Esophagus muscularis mucosa (tissue), 4 donors: ENCODE results near the gene RASSF3. TPM values are rescaled to one million over a fixed set of nuclear protein-coding genes. Genes with fewer than 3 reads are reported as not detected.

ENCODE experiments used
- DNase-seq: peaks from one replicate; pipeline ENCODE4 v3.0.0-alpha.2; 2017; ENCODE audit errors: extremely low spot score
- H3K27ac ChIP-seq, 4 donors: fragments of 200-600 bp; sonication (generic); replicated peaks in 1 of 4; 1 replicate in 3 of 4; 2 replicates in 1 of 4; pipeline ENCODE4 v1.5.1; 2016 to 2019; ENCODE audit warnings: mild to moderate bottlenecking in 1 of 4
- H3K27me3 ChIP-seq, 4 donors: fragments of 200-600 bp; sonication (generic); one replicate each; pipeline versions ENCODE4 v1.5.1 to v1.6.0; 2016 to 2019
- H3K36me3 ChIP-seq, 4 donors: fragments of 200-600 bp; sonication (generic); one replicate each; pipeline ENCODE4 v1.5.1; 2016 to 2019
- H3K4me1 ChIP-seq, 4 donors: fragments of 200-600 bp; sonication (generic); one replicate each; pipeline ENCODE4 v1.5.1; 2016 to 2019
- H3K4me3 ChIP-seq, 4 donors: fragments of 200-600 bp; sonication (generic); 1 replicate in 2 of 4; 2 replicates in 2 of 4; pipeline ENCODE4 v1.5.1; 2016 to 2019; ENCODE audit warnings: mild to moderate bottlenecking in 4 of 4, moderate library complexity in 1 of 4
- H3K9me3 ChIP-seq, 4 donors: fragments of 200-600 bp; sonication (generic); 1 replicate in 3 of 4; 2 replicates in 1 of 4; pipeline ENCODE4 v1.5.1; 2016 to 2019
- EP300 ChIP-seq: sonication (generic); formaldehyde crosslinking; IDR thresholded peaks from one replicate; pipeline ENCODE4 v1.6.1; 2017; ENCODE audit warnings: antibody characterized with exemption
- POLR2A ChIP-seq: fragments of 450-650 bp; IDR thresholded peaks from one replicate; pipeline ENCODE4 v1.6.1; 2017; ENCODE audit warnings: antibody characterized with exemption, moderate library complexity, mild to moderate bottlenecking, low read depth
- POLR2AphosphoS5 ChIP-seq, 2 donors: sonication (generic); formaldehyde crosslinking; IDR thresholded peaks; one replicate each; pipeline ENCODE4 v1.6.1; 2017; ENCODE audit warnings: antibody characterized with exemption in 2 of 2
- WGBS: methylation state at CpG from one replicate; pipeline ENCODE4 v1.1.5; 2018; 5-methylcytosine and 5-hydroxymethylcytosine counted together
- intact Hi-C: fragments of 100-400 bp; cut with DNase I; formaldehyde crosslinking; loops from one replicate; pipeline ENCODE4 v1.15.1; 2023
- total RNA-seq, 4 donors: library from RNA; depleted of rRNA; stranded (reverse); fragments of >200 nt; gene quantifications; one replicate each; pipeline versions ENCODE4 v1.1.0 to v1.2.1, GENCODE V29; 2016
- TF ChIP-seq, protein P1 (sequence below), 3 experiments: fragments of 200-600 bp in 2 of 3; fragments of 450-650 bp in 1 of 3; sonication (generic) in 2 of 3; IDR thresholded peaks; one replicate each; pipeline ENCODE4 v1.5.1; 2017 to 2019; ENCODE audit warnings: antibody characterized with exemption in 3 of 3, mild to moderate bottlenecking in 2 of 3, moderate library complexity in 1 of 3

The RASSF3 gene
- total RNA-seq, 4 donors from 2014 or later = 124 to 299 (median 229) TPM

DNA sequence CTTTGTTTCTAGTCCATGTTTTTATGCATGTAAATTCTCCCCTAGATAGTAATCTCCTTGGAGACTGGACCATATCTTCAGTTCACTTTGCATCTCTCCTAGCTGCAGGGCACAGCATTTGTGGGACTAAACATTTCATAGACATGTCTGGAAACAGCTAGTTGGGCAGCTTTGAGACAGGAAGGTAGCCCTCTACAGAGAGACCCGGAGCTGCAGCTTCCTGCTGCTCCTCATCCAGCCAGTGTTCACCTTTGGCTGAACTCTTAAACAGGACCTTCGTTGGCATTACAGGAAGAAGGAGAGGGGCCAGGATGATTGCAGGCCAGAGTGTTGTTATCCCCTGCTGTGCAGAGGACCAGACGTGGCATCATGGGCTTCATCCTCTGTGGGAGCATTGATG lies 96.0 kb downstream of the RASSF3 start:
- Histone ChIP-seq H3K4me1 (peaks cover 3 to 16% (median 10%) of the 10 kb centered on the region in 4 donors), H3K9me3 (no peaks in the 10 kb centered on the region), H3K36me3 (no peaks in the 10 kb centered on the region), H3K27ac (no peak overlapping the region), H3K4me3 (no peak overlapping the region), H3K27me3 (no peaks in the 10 kb centered on the region)
- no peak for DNase-seq
- intact Hi-C loops = no loop called here
- TF ChIP-seq, protein P1, sequence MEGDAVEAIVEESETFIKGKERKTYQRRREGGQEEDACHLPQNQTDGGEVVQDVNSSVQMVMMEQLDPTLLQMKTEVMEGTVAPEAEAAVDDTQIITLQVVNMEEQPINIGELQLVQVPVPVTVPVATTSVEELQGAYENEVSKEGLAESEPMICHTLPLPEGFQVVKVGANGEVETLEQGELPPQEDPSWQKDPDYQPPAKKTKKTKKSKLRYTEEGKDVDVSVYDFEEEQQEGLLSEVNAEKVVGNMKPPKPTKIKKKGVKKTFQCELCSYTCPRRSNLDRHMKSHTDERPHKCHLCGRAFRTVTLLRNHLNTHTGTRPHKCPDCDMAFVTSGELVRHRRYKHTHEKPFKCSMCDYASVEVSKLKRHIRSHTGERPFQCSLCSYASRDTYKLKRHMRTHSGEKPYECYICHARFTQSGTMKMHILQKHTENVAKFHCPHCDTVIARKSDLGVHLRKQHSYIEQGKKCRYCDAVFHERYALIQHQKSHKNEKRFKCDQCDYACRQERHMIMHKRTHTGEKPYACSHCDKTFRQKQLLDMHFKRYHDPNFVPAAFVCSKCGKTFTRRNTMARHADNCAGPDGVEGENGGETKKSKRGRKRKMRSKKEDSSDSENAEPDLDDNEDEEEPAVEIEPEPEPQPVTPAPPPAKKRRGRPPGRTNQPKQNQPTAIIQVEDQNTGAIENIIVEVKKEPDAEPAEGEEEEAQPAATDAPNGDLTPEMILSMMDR (IDR thresholded peaks at IDR 0.05) = no peak
- TF ChIP-seq POLR2AphosphoS5 (IDR thresholded peaks at IDR 0.05) (no peak), EP300 (no peak), POLR2A (no peak)
- WGBS = 32% methylated on average over 3 of the region's 3 CpGs

DNA sequence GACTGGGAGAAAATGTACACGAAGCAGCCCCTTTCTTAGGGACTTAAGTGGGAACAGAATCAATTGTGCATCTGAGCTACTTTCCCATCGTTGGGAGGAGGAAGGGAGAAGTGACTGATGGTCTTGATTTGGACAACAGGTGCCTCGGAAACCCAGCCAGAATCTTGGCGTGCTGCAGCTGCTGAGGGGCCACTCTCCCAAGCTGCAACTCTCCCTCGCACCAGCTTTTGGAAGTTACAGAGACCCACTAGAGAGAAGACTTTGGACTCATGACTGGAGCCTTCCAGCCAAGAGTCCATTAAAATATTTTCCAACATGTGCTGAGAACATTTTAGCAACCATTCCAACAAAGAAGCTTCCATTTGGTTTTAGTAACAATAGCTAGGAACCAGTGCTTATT lies 96.6 kb downstream of the RASSF3 start:
- Histone ChIP-seq H3K27ac (no peak overlapping the region), H3K27me3 (no peaks in the 10 kb centered on the region), H3K36me3 (peaks cover 0 to under 1% (median 0%) of the 10 kb centered on the region in 4 donors), H3K4me3 (no peak overlapping the region), H3K4me1 (peaks cover 3 to 12% (median 10%) of the 10 kb centered on the region in 4 donors), H3K9me3 (no peaks in the 10 kb centered on the region)
- intact Hi-C loops = no loop called here
- DNase-seq = no peak
- TF ChIP-seq, protein P1 (IDR thresholded peaks at IDR 0.05) = no peak
- no peak for TF ChIP-seq POLR2A
- WGBS = 59% methylated on average over 5 of the region's 5 CpGs

DNA sequence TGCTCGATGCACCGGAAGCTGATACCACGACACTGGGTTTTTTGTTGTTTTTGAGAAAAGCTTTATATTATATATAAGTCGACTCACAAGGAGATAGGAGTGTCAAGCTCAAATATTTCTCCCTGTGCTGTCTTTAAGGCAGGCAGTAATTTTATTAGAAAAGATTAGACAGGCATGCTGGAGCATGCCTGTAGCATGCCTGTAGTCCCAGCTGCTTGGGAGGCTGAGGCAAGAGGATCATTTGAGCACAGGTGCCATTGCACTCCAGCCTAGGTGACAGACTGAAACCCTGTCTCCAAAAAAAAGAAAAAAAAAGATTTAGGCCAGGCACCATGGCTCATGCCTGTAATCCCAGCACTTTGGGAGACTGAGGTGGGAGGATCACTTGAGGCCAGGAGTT lies 97.1 kb downstream of the RASSF3 start:
- 77% methylated on average over 4 of the region's 4 CpGs for WGBS
- H3K36me3 ChIP-seq = peaks cover 0 to 6% (median under 1%) of the 10 kb centered on the region in 4 donors
- no peak for DNase-seq
- H3K4me3 ChIP-seq = no peak overlapping the region
- no peaks in the 10 kb centered on the region for H3K27me3 ChIP-seq
- no peak for TF ChIP-seq POLR2A
- TF ChIP-seq EP300 = no peak
- TF ChIP-seq, protein P1 (IDR thresholded peaks at IDR 0.05) = no peak
- no peak for TF ChIP-seq POLR2AphosphoS5 (IDR thresholded peaks at IDR 0.05)
- H3K27ac ChIP-seq = no peak overlapping the region
- no peaks in the 10 kb centered on the region for H3K9me3 ChIP-seq
- intact Hi-C loops = no loop called here
- peaks cover 3 to 12% (median 10%) of the 10 kb centered on the region in 4 donors for H3K4me1 ChIP-seq

DNA sequence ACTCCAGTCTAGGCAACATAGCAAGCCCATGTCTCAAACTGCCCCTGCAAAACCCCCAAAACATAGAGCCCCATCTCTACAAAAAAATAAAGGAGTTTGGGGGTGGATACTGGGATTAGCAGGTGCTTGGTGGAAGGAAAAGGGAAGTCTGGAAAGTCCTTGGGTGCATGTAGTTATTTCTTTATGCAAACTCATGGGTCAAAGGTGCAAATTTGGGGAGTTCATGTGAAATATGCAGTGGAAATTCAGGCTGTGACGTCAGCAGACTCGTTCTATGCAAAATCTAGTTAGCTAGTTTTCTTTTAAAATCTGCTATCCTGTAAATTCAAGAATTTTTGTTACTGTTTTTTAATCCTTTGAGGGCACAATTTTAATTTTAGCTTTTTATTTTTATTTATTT lies 97.6 kb downstream of the RASSF3 start:
- Histone ChIP-seq H3K9me3 (no peaks in the 10 kb centered on the region), H3K36me3 (peaks cover 0 to 11% (median 3%) of the 10 kb centered on the region in 4 donors), H3K27me3 (no peaks in the 10 kb centered on the region), H3K27ac (no peak overlapping the region), H3K4me1 (peaks cover 3 to 12% (median 10%) of the 10 kb centered on the region in 4 donors), H3K4me3 (no peak overlapping the region)
- WGBS = 89% methylated on average over 2 of the region's 2 CpGs
- intact Hi-C loops = no loop called here
- no peak for DNase-seq
- TF ChIP-seq POLR2A = no peak
- TF ChIP-seq, protein P1 (IDR thresholded peaks at IDR 0.05) = no peak

DNA sequence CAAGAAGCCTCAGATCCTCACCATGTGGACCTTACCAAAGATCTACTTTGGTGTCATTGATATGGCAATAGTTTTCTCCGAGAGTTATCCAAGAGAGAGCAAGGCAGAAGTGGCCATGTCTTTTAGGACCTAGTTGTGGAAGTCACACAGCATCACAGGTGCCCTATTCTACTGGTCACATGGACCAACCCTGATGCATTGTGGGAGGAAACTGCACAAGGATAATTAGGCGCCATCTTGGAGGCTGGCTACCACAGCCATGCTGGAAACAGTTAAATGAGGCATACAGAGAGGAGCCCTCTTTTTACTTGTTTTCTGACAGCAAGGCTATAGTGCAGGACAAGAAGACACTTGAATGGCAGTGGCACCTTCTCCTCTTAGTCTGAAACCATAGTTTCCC lies 99.1 kb downstream of the RASSF3 start:
- DNase-seq = no peak
- 95% methylated on average over 2 of the region's 2 CpGs for WGBS
- H3K27ac ChIP-seq = no peak overlapping the region
- peaks cover 3 to 12% (median 10%) of the 10 kb centered on the region in 4 donors for H3K4me1 ChIP-seq
- peaks cover 6 to 23% (median 9%) of the 10 kb centered on the region in 4 donors for H3K36me3 ChIP-seq
- intact Hi-C loops = no loop called here
- no peak overlapping the region for H3K4me3 ChIP-seq
- H3K27me3 ChIP-seq = no peaks in the 10 kb centered on the region
- no peak for TF ChIP-seq EP300
- TF ChIP-seq, protein P1 (IDR thresholded peaks at IDR 0.05) = no peak
- TF ChIP-seq POLR2A = no peak
- TF ChIP-seq POLR2AphosphoS5 (IDR thresholded peaks at IDR 0.05) = no peak
- H3K9me3 ChIP-seq = no peaks in the 10 kb centered on the region
